B cell (primary cell): ENCODE results near the gene FLVCR1. TPM values are rescaled to one million over a fixed set of nuclear protein-coding genes. Genes with fewer than 3 reads are reported as not detected.

Experiments
- ATAC-seq: fragments of 200-7000 bp; cut with Tn5 transposase; one replicate; pipeline ENCODE4 v1.10.0; 2021; ENCODE audit warnings: low read depth, mild to moderate bottlenecking, moderate number of reproducible peaks, moderate library complexity
- CTCF ChIA-PET: fragments of 350-600 bp; sonication (Branson Sonifier 250); formaldehyde crosslinking; loops from one replicate; lab custom pipeline; 2021; ENCODE audit warnings: antibody characterized with exemption, inconsistent platforms; lab: Charles Lee
- POLR2A ChIA-PET: fragments of 350-600 bp; sonication (Branson Sonifier 250); formaldehyde crosslinking; loops from one replicate; lab custom pipeline; 2021; ENCODE audit warnings: antibody characterized with exemption; lab: Charles Lee
- DNase-seq: peaks from one replicate; pipeline ENCODE4 v3.0.0; 2013
- H2AFZ ChIP-seq: 2 replicates; pipeline ENCODE4 v1.6.1; 2012; ENCODE audit warnings: mild to moderate bottlenecking, low read depth, low read length; ENCODE audit not compliant: insufficient read depth, poor library complexity, severe bottlenecking
- H3K27ac ChIP-seq, 2 donors: 1 replicate in 1 of 2; 2 replicates in 1 of 2; pipeline ENCODE4 v1.5.1; 2012 to 2013; ENCODE audit warnings: low read length in 2 of 2, mild to moderate bottlenecking in 2 of 2, moderate library complexity in 1 of 2
- H3K27me3 ChIP-seq, 4 experiments: fragments of 200-600 bp in 1 of 4; sonication (generic) in 1 of 4; replicated peaks in 1 of 4; 1 replicate in 2 of 4; 2 replicates in 2 of 4; pipeline versions ENCODE4 v1.6.1 to v1.7.0; 2013 to 2016; ENCODE audit warnings: low read length in 3 of 4, mild to moderate bottlenecking in 2 of 4, mixed read lengths in 1 of 4, moderate library complexity in 1 of 4; ENCODE audit not compliant: insufficient read depth in 4 of 4, control insufficient read depth in 3 of 4; ENCODE audit errors: control extremely low read depth in 1 of 4
- H3K36me3 ChIP-seq, 2 experiments: replicated peaks in 1 of 2; 1 replicate in 1 of 2; 2 replicates in 1 of 2; pipeline versions ENCODE4 v1.6.1 to v1.7.1; 2013; ENCODE audit warnings: low read length in 1 of 2; ENCODE audit not compliant: insufficient read depth in 2 of 2, control insufficient read depth in 1 of 2; ENCODE audit errors: control extremely low read depth in 1 of 2, extremely low read depth in 1 of 2
- H3K4me1 ChIP-seq, 2 donors: fragments of 200-600 bp in 1 of 2; sonication (generic) in 1 of 2; 1 replicate in 1 of 2; 2 replicates in 1 of 2; pipeline versions ENCODE4 v1.5.1 to v1.6.1; 2013 to 2017; ENCODE audit warnings: low read length in 2 of 2; ENCODE audit not compliant: control insufficient read depth in 2 of 2, insufficient read depth in 2 of 2
- H3K4me2 ChIP-seq: replicated peaks from 2 replicates; pipeline ENCODE3; 2012; ENCODE audit warnings: mild to moderate bottlenecking, low read depth, low read length; ENCODE audit not compliant: poor library complexity, severe bottlenecking
- H3K4me3 ChIP-seq, 5 experiments: fragments of 200-600 bp in 1 of 5; sonication (generic) in 1 of 5; 1 replicate in 3 of 5; 2 replicates in 2 of 5; pipeline versions ENCODE4 v1.5.1 to v1.7.0; 2011 to 2016; ENCODE audit warnings: low read length in 4 of 5, mild to moderate bottlenecking in 4 of 5, low read depth in 2 of 5, control low read depth in 1 of 5, moderate library complexity in 1 of 5; ENCODE audit not compliant: insufficient read depth in 1 of 5; ENCODE audit errors: control extremely low read depth in 1 of 5, extremely low read depth in 1 of 5
- H3K79me2 ChIP-seq: fragments of 200-600 bp; sonication (generic); one replicate; pipeline ENCODE4 v1.6.0; 2016; ENCODE audit warnings: low read length; ENCODE audit not compliant: control insufficient read depth, insufficient read depth
- H3K9ac ChIP-seq: fragments of 200-600 bp; sonication (generic); 2 replicates; pipeline ENCODE4 v1.6.1; 2017; ENCODE audit warnings: mild to moderate bottlenecking, low read length, moderate library complexity
- H3K9me3 ChIP-seq, 3 donors: one replicate each; pipeline versions ENCODE4 v1.6.1 to v1.7.1; 2013; ENCODE audit warnings: low read length in 2 of 3; ENCODE audit not compliant: control insufficient read depth in 2 of 3, insufficient read depth in 1 of 3; ENCODE audit errors: control extremely low read depth in 1 of 3
- H4K20me1 ChIP-seq: 2 replicates; pipeline ENCODE4 v1.6.0; 2012; ENCODE audit warnings: mild to moderate bottlenecking, low read length; ENCODE audit not compliant: insufficient read depth, control insufficient read depth, poor library complexity, severe bottlenecking
- H3K27ac Mint-ChIP-seq: one replicate; pipeline ENCODE4 v1.8.0; 2021; ENCODE audit warnings: mixed read lengths
- H3K27me3 Mint-ChIP-seq: one replicate; pipeline ENCODE4 v1.8.0; 2021; ENCODE audit warnings: mixed read lengths
- H3K4me1 Mint-ChIP-seq: one replicate; pipeline ENCODE4 v1.8.0; 2021; ENCODE audit warnings: mixed read lengths
- H3K4me3 Mint-ChIP-seq: one replicate; pipeline ENCODE4 v1.8.0; 2021; ENCODE audit warnings: mixed read lengths
- H3K9me3 Mint-ChIP-seq: one replicate; pipeline ENCODE4 v1.8.0; 2022; ENCODE audit warnings: mixed read lengths; ENCODE audit not compliant: insufficient read depth
- CTCF ChIP-seq: fragments of 200-600 bp; IDR thresholded peaks from one replicate; pipeline ENCODE4 v1.8.0; 2022; ENCODE audit warnings: antibody characterized with exemption, mild to moderate bottlenecking
- EZH2 ChIP-seq: IDR thresholded peaks from 2 replicates; pipeline ENCODE4 v1.6.1; 2012; ENCODE audit warnings: borderline replicate concordance, low read depth, mild to moderate bottlenecking, moderate library complexity, low read length; ENCODE audit not compliant: insufficient read depth, poor library complexity, severe bottlenecking
- WGBS: methylation state at CpG from one replicate; pipeline ENCODE4 v1.1.5; 2013; ENCODE audit warnings: missing lambda C conversion rate; ENCODE audit not compliant: insufficient coverage; 5-methylcytosine and 5-hydroxymethylcytosine counted together
- intact Hi-C: fragments of 100-400 bp; cut with micrococcal nuclease; formaldehyde crosslinking; loops from one replicate; pipeline ENCODE4 v1.10.0; 2022
- polyA plus RNA-seq: library from polyadenylated mRNA; depleted of rRNA; stranded (reverse); fragments of >200 nt; gene quantifications from 2 replicates; pipeline ENCODE4 v1.2.3, GENCODE V29; 2012
- total RNA-seq, 2 donors: library from RNA; stranded (reverse); fragments of 120-200 nt in 1 of 2; gene quantifications; 1 replicate in 1 of 2; 2 replicates in 1 of 2; pipeline versions ENCODE4 v1.2.3 to v1.2.4, GENCODE V29; 2013 to 2022

Gene FLVCR1
- total and polyA plus RNA-seq, 2 donors (not counting 1 experiment from before 2014, with no cell fraction given), result 3.9 to 19.2 TPM

GRCh38 chr1:212944229-212944901 is 86.3 kb downstream of the FLVCR1 start:
- TF ChIP-seq EZH2 (no peak), CTCF (no peak)
- Mint-ChIP-seq H3K4me1 (peaks cover 35% of the 10 kb centered on the region), H3K4me3 (peak overlapping the region; percentile 49), H3K9me3 (peaks cover 5% of the 10 kb centered on the region), H3K27me3 (no peaks in the 10 kb centered on the region), H3K27ac (no peak overlapping the region)
- Histone ChIP-seq H3K9ac (no peak overlapping the region), H3K4me2 (peak overlapping the region; percentile 33), H3K4me3 (no peak overlapping the region), H3K9me3 (peaks cover 0 to 1% (median 0%) of the 10 kb centered on the region in 3 donors), H3K4me1 (peaks cover 28 to 39% of the 10 kb centered on the region in 2 donors), H4K20me1 (no peaks in the 10 kb centered on the region), H3K27me3 (no peaks in the 10 kb centered on the region), H3K27ac (no peak overlapping the region), H2AFZ (no peak overlapping the region), H3K79me2 (no peaks in the 10 kb centered on the region), H3K36me3 (no peaks in the 10 kb centered on the region)
- POLR2A ChIA-PET, result no interaction called here
- intact Hi-C loops, result no loop called here
- CTCF ChIA-PET, result no interaction called here
- ATAC-seq (peak; percentile 65), DNase-seq (peak; percentile 52)
- WGBS, result 80% methylated on average over 1 of the region's 6 CpGs

- no peak overlapping the region for H3K4me3 Mint-ChIP-seq
Observed at GRCh38 chr1:212945056-212945455, 87.0 kb downstream of the FLVCR1 start.

More at GRCh38 chr1:212945056-212945455, 87.0 kb downstream of the FLVCR1 start:
- peaks cover 32 to 46% of the 10 kb centered on the region in 2 donors for H3K4me1 ChIP-seq
- no peak overlapping the region for H3K9ac ChIP-seq
- H3K36me3 ChIP-seq, result no peaks in the 10 kb centered on the region
- no peak overlapping the region for H3K27ac ChIP-seq
- ChIA-PET POLR2A (no interaction called here), CTCF (no interaction called here)
- H3K27me3 ChIP-seq, result peaks cover 0 to 4% (median 0%) of the 10 kb centered on the region in 4 experiments
- no peak overlapping the region for H3K4me3 ChIP-seq
- Mint-ChIP-seq H3K27me3 (peaks cover under 1% of the 10 kb centered on the region), H3K4me1 (peaks cover 37% of the 10 kb centered on the region), H3K9me3 (peaks cover 3% of the 10 kb centered on the region), H3K27ac (peak overlapping the region; percentile 46)
- TF ChIP-seq CTCF, result no peak
- TF ChIP-seq EZH2, result no peak
- peaks cover 0 to 1% (median 0%) of the 10 kb centered on the region in 3 donors for H3K9me3 ChIP-seq
- no peaks in the 10 kb centered on the region for H4K20me1 ChIP-seq
- no peaks in the 10 kb centered on the region for H3K79me2 ChIP-seq
- H3K4me2 ChIP-seq, result no peak overlapping the region
- no peak for ATAC-seq
- no CpG with 5 or more reads among the region's 2 CpGs for WGBS
- intact Hi-C loops, result no loop called here
- DNase-seq, result no peak
- H2AFZ ChIP-seq, result no peak overlapping the region
